AG08395 (cell line): ENCODE data around the gene DMKN.

Source experiments
- DNase-seq: peaks from one replicate; pipeline ENCODE4 v3.0.0; 2012; ENCODE audit warnings: mixed read lengths, low spot score

The DMKN gene

DNA sequence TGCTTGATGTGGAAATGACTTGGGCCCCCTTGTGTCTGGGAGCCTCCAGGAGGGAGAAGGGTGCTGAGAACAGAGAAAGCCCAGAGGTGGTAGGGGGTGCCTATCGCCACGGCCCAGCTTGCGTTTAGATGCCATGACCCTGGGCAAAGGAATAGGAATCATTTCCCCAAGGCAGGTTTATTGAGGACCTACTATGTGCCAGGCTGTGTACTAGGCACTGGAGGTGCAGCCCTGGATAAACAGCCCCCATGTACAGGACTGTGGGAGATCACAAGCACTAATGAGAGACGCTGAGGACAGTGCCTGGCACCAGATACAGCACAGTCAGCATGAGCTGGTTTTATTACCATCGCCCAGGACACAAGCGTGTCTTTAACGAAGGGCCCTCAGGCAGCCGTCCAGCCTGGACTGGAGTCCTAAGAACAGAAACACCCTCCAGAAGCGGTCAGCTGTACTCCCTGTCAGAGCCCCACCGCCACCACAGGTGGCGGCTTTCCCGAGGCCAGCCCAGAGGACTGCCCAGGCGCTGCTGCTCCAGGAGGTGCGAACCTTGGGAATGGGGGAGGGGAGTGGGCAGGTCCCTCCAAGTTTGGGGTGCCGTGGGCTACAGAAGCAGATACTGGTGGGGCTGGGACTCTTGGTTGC, 36.6 kb upstream of the DMKN start:
- no peak for DNase-seq

DNA sequence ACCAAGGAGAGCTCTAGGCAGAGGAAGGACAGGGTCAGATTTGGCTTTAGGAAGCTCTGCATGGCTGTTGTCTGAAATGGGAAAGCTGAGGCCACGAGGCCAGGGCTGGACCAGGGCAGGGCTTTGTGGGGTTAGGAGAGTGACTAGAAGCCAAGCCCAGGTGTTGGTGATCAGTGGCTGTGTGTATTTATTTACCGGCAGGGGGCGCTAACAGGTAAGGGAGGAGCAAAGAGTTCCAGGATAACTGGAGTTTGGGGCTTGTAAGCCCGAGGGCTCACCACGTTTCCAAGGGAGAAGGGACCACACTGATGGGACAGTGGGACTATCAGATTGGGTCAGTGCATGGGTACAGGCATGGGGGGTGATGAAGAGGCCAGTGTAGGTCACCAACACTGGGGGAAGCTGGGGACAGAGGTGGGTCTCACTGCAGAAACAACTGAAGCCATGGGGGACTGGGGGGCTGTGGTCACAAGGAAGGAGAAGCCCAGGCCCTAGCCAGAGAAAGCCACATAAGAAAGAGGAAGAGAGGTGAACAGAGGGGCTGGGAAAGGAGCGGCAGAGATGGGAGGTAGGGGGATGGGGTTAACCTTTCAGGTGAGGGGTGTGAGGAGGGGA, 35.8 kb upstream of the DMKN start:
- peak; percentile 75 for DNase-seq

DNA sequence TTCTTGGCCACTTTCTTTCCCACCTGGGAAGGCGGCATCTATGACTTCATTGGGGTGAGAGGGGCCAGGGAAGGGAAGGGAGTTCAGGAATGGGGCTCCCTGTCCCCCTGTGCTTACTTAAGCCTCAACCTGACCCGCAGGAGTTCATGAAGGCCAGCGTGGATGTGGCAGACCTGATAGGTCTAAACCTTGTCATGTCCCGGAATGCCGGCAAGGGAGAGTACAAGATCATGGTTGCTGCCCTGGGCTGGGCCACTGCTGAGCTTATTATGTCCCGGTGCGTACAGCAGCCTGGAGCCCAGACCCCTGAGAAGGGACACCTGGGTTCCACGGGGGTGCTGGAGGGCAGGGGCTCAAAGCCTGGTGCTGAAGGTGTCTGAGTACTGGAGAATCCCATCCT, 33.1 kb upstream of the DMKN start:
- no peak for DNase-seq

DNA sequence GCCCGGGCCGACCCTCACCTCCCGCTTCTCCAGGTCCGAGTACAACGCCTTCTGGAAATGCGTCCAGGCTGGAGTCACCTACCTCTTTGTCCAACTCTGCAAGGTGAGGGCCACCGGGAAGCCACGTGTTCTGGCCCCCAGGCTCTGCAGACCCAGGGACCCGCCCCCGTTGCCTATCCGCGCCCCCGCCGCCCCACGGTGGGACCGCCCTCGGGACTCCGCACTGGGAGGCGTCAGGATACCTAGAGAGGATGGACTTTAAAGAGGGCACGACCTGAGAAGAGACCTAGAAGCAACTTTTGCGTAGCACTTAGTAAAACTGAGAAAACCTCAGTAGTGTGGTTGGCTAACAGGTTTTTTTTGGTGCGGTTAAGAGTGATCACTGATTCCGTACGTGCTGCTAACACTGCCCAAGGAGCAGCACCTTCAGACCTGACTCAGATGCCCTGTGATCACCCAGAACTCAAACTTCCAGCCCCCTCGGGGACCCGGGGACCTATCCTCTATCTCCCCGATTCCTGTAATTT, 32.5 kb upstream of the DMKN start:
- peak; percentile 50 for DNase-seq

DNA sequence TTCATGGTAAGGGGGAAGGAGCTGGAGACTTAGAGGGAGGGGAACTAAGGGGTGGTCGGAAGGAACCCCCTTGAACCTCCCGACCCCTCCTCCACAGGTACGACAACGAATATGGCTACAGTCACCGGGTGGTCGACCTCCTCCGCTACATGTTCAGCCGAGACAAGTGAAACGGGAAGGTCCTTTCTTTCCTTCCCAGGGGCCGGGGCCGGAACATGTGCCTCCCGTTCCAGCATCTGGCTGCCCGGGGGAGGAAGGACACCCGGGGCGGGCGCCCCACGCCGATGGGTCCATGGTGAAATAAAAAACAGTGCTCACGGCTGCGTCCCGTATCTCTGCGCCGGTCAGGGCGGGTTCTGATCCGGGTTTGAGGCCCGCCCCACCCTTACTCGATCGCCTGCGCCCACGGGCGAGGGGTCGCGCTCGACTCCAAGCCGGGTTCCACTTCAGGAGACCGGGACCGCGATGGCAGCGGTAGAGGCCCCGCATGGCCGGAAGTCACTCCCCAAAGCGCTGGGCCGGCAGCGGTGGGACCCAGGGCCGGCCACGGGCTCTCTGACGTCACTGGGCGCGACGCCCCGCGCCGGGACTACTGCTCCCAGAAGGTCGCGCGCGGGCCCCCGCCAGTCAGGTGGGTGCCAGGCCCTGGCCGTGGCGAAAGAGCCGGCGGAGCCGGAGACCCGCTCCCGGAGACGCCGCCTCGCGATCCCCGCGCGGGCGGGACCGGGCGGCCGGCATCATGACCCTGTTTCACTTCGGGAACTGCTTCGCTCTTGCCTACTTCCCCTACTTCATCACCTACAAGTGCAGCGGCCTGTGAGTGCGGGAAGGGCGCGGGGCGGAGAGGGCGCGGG, 31.8 kb upstream of the DMKN start, which contains the start of gene TMEM147:
Gene TMEM147 (plus strand): TSS at position 626 of the 854 bp plus-strand sequence. CDS start 114 bp downstream, at position 740.
- peak; percentile 98 for DNase-seq

DNA sequence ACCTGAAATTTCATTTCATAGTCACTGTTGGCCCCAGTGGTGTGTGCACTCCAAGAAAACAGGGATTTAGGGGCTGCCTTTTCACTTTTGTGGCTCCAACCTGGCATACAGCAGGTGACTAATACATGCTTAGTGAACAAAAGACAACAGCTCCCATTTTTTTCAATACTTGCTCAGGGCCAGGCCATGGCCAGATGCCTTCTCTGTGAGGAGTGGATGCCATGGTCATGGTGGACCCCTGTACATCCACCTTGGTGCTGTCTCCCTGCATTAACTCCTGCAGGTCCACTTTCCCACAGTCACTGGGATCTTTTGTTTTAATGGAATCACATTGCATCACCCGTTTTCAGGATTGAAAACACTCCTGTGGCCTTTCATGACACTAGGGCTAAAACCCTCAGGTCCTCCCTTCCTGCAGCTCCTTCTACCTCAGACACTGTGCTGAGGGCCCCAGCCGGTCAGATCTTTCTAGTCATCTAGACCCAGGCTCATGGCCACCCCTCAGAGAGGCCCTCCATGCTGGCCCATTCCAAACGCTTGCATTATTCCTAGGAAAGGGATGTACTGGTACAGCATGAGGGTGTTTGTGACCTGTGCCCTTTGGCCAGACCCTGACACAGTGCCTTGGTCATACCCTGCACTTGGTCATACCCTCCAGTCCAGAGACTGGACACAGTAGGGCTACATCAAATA, 30.8 kb upstream of the DMKN start:
- no peak for DNase-seq

DNA sequence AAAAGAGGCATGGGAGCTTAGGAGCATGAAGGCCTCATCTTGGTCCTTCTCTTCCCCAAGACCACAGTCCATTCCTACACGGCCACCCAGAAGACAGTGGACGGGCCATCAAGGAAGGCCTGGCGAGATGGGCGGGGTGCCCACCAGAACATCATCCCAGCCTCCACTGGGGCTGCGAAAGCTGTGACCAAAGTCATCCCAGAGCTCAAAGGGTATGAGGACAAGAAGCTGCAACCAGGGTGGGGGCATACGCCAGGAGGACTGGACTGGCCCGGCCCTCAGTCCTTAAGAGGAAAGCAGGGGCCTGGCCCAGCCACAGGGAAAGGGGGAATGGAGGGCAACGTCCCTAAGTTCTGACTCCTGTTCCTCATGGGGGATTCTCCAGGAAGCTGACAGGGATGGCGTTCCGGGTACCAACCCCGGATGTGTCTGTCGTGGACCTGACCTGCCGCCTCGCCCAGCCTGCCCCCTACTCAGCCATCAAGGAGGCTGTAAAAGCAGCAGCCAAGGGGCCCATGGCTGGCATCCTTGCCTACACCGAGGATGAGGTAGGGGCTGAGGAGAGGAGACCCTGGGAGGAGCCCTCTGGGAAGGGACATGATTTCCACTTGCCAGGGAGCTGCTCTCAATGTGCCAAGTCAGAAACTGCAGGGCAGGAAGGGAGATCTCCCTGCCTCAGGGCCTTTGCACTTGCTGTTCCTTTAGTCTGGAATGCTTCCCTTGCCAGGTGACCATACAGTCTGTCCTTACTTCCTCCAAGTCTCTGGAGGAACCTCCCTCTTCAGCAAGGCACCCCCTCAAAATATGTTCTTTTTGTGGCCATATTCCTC, 30.0 kb upstream of the DMKN start:
- DNase-seq: no peak

DNA sequence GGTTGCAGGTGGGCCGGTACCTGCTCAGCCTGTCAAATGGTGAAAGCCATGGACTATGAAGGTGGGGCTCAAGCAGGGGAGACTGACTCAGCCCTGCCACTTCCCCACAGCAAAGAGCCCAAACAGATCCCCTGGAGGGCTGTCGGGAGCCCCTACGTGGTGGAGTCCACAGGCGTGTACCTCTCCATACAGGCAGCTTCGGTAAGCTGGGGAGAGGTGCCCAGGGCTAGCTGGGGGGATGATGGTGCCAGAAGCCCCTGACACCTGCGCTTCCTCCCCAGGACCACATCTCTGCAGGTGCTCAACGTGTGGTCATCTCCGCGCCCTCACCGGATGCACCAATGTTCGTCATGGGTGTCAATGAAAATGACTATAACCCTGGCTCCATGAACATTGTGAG, 28.8 kb upstream of the DMKN start:
- no peak for DNase-seq

DNA sequence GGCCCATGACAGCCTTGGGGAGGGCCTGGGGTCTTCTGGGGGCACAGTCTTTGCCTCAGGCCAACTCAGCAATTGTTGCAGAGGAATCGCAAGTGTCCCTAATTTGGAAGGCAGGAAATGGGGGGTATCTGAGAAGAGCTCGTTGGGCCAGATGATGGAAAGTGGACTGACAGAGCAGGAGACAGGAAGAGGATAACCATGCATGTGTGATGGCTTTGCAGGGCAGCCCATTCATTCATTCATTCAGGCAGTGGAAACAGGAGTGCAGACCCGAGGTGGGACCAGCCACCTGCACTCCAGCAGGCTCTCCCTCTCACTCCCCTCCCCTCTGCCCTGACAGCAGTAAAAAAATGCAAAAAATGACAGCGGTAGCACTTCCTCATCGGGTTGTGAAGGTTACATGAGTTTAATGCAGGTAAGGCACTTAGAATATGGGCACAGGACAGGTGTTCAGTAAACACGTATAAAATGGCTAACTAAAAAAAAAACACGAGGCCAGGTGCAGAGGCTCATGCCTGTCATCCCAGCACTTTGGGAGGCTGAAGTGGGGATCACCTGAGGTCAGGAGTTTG, 27.0 kb upstream of the DMKN start:
- DNase-seq: no peak

DNA sequence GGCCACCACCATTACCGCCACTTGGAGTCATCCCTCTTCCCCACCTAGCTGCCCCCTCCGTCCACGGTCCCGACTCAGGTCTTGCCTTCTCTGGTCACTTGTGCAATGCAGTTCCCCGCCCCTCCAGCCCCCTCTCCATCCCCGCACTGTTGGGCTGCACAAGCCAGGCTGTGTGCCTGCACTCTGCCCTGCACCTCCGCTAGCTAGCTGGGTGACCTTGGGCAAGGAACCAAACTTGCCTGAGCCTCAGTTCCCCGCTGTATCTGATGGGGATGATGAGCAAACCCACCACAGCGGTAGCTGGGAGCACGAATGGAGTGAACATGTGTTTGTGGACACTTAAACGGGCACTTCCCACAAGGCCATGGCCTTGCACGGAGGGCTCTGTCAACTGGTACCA, 26.4 kb upstream of the DMKN start:
- DNase-seq: no peak

DNA sequence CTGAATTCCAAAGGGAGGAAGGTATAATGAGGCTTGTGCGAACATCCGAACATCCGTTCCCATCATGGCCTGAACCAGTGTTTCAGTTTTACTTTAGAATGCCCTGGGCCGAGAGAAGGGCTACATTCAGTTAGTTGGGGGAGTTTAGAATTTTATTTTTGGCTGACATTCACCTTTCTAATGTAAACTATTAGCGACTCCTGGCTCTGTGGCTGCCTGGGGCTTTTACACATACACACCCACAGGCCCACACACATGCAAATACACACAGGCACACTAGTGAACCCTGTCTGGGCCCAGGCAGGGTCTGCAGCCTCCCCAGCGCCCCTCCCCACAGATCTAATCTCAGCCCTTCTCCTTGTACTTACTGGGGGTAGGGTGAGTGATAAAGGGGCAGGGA, 25.9 kb upstream of the DMKN start:
- DNase-seq: no peak

DNA sequence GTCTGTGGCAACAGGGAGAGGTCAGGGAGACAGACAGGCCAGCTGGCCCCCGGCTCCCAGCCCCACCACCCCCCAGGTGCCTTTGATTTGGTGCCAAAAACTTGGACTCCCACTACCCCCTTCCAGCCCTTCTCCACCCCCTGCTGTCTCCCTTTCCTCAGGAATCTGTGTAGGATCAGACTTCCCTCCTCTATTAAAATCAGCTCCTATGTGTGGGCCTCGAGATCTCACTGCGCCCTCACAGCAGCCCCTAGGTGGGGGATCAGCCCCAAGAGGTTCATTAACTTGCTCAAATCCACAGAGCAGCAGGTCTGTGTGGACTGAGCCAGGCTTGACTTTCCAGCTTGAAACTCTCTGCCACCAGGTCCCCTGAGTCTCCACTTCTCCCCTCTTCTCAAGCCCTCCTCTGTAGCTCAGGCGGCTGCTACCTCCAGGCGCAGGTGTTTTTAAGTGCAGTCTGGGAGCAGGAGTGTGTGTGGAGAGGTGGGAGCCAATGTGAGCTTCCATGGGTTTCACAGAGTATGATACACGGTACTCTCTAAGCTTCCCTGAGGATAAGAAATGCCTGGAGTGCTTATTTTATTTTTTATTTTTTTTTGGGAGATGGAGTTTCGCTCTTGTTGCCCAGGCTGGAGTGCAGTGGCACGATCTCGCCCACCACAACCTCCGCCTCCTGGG, 21.5 kb upstream of the DMKN start:
- no peak for DNase-seq

DNA sequence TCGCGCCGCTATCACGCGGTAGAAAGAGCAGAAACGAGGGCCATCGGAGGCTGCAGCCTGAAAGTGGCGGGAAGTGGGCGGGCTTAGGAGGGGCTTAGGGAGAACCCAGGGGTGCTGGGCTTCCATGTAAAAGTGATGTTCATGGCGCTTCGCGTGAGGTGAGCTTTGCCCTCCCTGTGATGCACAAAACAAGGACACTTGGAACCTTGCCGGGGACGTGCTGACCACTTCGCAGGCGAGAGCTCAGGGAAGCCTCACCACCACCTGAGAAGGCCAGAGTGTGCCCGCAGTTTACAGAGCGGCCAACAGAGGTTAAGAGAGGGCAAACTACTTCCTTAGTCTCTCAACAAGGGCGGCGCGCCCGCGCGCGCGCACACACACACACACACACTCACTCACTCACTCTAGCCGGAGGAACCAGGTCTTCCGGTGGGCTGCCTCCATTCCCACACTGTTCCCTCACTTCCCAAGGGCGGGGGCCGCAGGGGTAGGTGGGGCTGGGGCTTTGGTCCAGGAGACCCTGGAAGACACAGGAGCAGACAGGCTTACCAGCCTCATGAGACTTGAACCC, 20.5 kb upstream of the DMKN start:
- DNase-seq: peak; percentile 31

DNA sequence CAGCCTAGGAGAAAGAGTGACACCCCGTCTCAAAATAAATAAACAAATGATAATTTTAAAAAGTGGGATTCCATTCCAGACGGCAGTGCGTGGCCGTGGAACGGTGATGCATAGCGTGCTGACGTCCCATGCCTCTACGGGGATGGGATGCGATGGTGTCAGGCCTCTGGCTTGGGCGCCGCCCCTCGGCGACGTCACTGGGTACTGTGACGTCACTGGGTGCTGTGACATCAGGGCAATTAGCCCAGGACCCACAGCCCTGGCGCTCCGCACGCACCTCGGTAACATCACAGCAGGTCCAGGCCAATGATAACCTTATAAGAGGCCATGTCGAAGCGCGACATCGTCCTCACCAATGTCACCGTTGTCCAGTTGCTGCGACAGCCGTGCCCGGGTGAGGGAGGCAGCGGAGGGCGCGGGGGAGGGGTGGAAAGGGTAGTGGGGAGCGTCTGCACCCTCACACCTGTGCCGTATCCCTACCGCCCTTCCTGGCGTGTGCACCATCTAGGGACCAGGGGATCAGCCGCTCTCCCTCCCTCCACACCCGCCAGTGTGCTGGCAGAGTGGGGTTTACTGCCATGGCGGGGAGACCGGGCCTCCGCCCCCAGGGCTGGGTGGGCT, 19.9 kb upstream of the DMKN start, which contains the start of gene GAPDHS:
Gene GAPDHS (plus strand): TSS at position 256 of the 621 bp plus-strand sequence. CDS start 72 bp downstream, at position 328.
- no peak for DNase-seq

DNA sequence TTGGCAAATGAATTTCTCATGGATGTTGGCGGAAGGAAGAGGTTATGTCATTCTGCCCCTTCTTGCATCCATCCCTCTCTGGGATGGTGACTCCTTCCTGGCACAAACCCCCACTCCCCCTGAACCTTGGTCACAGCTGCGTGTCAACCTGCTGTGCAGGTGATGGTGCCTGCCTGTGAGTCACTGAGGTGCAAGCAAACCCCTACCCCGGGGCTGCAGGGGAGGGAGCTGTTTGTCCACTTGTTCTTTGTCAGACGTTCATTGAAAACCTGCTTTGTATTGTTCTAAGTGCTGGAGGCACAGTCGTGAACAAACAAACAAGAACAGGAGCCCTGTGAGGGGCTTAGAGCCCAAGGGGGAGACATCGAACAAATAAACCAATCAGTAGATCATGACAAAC, 17.8 kb upstream of the DMKN start:
- DNase-seq: no peak

DNA sequence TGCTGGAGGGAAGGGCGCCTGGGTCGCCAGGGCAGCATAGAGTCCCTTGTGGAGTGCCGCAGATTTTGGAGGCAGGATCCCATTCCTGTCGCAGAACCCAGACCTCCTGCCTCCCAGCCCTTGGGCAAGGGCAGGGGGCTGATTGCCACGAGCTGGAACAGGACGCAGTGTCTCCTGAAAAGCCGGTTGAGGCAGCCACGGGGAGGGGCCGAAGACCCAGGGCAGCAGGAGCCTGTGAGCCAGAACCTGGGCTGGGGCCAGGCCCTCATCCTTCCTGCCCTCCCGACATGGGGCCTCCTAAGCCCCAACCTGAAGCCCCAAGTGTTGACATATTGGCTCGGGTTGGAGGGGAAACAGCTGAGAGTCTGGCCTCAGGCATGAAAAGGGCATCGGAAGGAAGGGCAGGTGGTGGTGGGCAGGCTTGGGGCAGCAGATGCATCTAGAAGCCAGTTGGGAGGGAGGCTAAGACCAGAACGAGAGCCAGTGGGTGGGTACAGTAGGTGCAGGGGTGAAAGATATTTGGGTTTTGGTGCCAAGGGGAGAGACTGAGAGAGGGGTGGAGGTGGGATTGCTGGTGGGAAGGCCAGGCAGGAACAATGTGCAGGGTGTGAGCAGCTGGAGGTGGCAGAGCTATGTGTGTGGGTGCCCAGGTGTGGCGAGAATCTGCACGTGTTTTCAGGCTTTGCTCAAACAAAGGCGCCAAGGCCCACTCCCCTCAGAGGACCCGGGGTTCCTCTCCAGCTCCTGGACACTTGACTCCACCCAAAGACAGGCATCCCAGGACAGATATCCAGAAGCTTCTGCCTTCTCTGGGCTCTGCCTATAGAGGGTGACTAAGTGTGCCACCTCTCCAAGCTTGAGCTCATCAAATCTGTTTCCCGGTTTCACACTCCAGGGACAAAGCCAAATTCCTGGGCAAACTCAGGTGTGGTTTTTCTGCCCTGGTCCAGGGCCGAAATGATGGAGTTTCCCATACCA, 16.1 kb upstream of the DMKN start:
- no peak for DNase-seq

DNA sequence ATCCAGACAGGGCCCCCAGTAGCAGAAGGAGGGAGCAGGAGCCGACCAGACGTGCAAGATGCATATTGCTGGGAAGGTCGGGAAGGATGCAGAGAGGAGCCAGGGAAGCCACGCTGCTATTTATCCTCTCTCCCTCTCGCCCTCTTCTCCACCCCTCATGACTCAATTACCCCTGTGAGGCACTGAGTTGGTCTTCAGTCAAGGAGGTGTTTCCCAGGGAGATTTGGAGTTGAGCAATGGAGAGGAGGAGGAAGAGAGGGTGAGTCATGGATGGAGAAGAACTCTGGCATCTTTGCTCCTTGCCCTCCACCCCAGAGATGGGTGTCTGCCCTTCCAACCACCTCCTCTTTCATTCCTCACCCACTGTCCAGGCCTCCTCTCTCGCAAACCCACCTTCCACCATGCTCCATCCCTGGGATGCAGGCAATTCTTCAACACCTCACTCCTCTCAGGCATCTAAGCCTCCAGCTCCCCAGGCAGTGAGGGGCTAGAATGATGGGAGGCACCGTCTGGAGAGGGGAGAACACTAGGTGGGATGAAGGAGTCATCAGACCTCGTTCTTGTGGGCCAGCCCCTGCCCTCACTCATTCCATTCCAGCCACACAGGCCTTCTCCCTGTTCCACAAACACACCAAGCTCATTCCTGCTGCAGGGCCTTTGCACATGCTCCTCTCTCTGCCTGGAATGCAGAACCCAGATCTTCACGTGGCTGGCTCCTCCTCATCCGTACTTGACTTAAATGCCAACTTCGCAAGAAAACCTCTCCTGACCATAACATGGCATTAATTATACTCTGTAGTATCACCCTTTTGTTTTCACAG, 15.0 kb upstream of the DMKN start, which contains the start of gene SBSN:
Gene SBSN (minus strand): TSS at position 94 of the 821 bp plus-strand sequence. CDS start 30 bp downstream, at position 64.
- DNase-seq: peak; percentile 84
